Hematopoietic multipotent progenitor cell (in vitro differentiated cells): Measurements from ENCODE around the gene DHCR24. TPM values are rescaled to one million over a fixed set of nuclear protein-coding genes. Genes with fewer than 3 reads are reported as not detected.

Experiments used
- DNase-seq, 3 donors: peaks; one replicate each; pipeline ENCODE4 v3.0.0-alpha.2; 2011 to 2015; ENCODE audit warnings: low read depth in 2 of 3, low spot score in 2 of 3
- total RNA-seq: library from RNA; depleted of rRNA; stranded (reverse); fragments of >200 nt; gene quantifications from one replicate; pipeline ENCODE4 v1.2.3, GENCODE V29; 2012

The DHCR24 gene
- total RNA-seq, 1 donor, result 51.4 TPM

DNA sequence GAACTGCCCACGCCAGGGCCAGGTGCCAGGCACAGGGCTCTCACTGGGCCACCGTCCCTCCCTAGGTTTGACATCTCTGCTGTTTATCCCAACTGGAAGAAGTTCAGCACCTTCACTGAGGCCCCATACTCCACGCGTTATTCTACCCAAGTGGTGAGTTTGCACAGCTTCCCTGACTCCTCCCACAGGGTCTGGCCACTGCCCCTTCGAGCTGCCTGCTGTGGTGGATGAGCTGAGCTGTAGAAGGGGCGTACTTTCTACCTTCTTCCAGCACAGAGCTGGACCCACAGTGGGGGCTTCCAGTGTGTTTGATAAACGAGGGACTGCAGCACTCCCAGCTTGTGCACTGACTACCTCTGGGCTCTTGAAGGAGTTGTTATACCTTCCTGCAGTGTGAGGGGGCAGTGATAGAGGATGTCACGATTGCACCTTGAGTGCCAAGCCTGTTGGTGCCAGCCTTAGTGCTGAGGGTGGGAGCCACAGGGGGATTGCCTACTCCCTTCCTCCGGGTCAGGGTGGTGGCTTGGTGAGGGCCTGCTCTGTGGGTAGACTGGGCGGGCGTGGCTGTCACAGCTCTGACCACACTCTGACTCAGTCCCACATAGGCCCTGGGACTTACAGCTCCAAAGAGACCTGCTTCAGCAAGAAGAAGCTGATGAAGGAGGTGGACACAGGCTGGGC is 79.9 kb downstream of the DHCR24 start:
- DNase-seq, result no peak

GRCh38 chr1:54805981-54806381 is 81.0 kb downstream of the DHCR24 start:
- DNase-seq, result no peak

- no peak for DNase-seq
Observed at GRCh38 chr1:54805466-54805865, 81.5 kb downstream of the DHCR24 start.

DNA sequence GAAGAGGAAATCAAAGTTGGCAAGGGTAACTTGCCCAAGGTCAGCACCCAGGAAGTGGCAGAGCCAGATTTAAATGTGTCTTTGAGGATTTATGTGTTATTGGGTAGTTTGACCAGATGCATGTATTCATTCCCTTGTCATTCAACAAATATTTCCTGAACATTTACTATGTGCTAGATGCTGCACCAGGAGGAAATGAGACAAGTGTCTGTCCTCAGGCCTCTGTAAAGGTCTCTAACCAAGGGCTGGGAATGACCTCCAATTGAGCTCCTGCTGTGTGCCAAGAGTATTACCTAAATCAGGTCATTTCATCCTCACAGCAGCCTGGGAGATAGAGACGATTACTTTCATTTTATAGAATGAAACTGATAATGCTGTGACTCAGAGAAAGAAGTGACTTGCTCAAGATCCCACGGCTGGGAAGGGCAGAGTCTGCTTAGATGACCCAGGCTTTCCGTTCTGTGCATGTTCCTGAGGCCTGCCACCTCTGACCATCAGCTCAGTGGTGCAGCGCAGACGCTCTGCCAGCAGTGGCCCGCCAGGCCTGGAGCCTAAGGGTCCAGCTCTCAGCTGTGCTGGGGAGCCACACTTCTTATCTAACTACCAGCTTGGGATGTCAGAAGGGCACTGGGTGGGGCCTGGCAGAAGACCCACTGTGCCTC is 82.4 kb downstream of the DHCR24 start:
- DNase-seq, result no peak

DNA sequence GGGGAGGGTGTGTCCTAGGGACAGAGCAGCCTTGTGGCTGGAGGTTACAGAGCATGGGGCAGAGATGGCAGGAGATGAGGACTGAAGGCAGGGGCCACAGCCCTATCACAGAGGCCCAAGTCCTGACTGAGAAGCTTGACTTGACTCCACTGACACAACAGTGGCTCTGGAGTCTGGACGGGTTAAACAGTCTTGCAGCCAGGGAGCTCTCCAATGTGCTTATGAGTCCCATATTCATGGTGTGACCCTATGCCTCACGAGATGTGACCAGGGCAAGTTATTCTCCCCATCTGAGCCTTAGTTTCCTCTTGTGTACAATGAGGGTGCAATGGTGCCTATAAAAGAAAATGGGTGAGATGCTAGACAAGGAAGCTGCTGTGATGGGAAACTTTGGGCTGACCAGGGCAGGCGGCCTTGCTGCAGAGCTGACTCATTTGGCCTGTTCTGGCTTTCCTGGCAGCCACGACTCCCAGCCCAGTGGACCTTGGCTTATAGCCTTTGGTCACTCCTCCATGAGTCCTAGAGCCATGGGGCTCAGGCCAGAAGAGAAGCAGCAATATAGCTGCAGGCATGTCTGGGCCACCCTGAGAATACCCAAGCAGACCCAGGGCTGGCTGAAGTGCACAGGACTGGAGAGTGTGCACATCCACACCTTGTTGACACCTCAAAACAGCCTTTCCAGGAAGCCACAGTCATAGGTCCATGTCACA is 83.1 kb downstream of the DHCR24 start:
- DNase-seq, result no peak

GRCh38 chr1:54800899-54801759 is 85.9 kb downstream of the DHCR24 start, which contains the start of gene TTC22:
TSS of gene TTC22 (minus strand) at chr1:54801323. CDS start at chr1:54801163, 160 bp downstream.
- DNase-seq, result peak; percentile 48 to 76 (median 69)

GRCh38 chr1:54800041-54800898 is 86.7 kb downstream of the DHCR24 start:
- no peak for DNase-seq

Other genes with a start within 250 kb of the DHCR24 start
- gene MROH7, start 245.4 kb downstream of the DHCR24 start, total RNA-seq, result 7.3 TPM
- 13.7 TPM for gene TTC4, start 171.3 kb downstream of the DHCR24 start, total RNA-seq
- gene PARS2, start 122.7 kb downstream of the DHCR24 start, total RNA-seq, result 7.3 TPM
- 5.7 TPM for gene TTC22, start 85.9 kb downstream of the DHCR24 start, total RNA-seq
- gene TMEM61, start 93.4 kb upstream of the DHCR24 start, total RNA-seq, result not detected
- not detected for gene BSND, start 111.7 kb upstream of the DHCR24 start, total RNA-seq
- under 0.01 TPM for gene PCSK9, start 152.4 kb upstream of the DHCR24 start, total RNA-seq